Raji (cell line): ENCODE measurements around the gene ENDOV.

Source experiments
- POLR2A ChIP-seq: IDR thresholded peaks from 2 replicates; pipeline ENCODE4 v1.6.1; 2011; ENCODE audit warnings: low read depth, low read length, control low read depth; ENCODE audit not compliant: insufficient read depth

Gene ENDOV

GRCh38 chr17:80423536-80424225 is 8.7 kb downstream of the ENDOV start:
- no peak for TF ChIP-seq POLR2A

GRCh38 chr17:80424261-80424660 is 9.3 kb downstream of the ENDOV start:
- no peak for TF ChIP-seq POLR2A

- TF ChIP-seq POLR2A: no peak
These were observed 10.2 kb downstream of the ENDOV start for GRCh38 chr17:80424878-80425765.

- no peak for TF ChIP-seq POLR2A
These were observed 11.0 kb downstream of the ENDOV start for GRCh38 chr17:80425835-80426426.

GRCh38 chr17:80426671-80427326 is 11.8 kb downstream of the ENDOV start:
- no peak for TF ChIP-seq POLR2A

- no peak for TF ChIP-seq POLR2A
These were observed 12.7 kb downstream of the ENDOV start for GRCh38 chr17:80427366-80428282.

GRCh38 chr17:80428363-80428762 is 13.4 kb downstream of the ENDOV start:
- no peak for TF ChIP-seq POLR2A

- TF ChIP-seq POLR2A: no peak
These were observed 13.8 kb downstream of the ENDOV start for GRCh38 chr17:80428796-80429195.

- no peak for TF ChIP-seq POLR2A
These were observed 14.6 kb downstream of the ENDOV start for GRCh38 chr17:80429356-80430275.

- TF ChIP-seq POLR2A: no peak
These were observed 15.7 kb downstream of the ENDOV start for GRCh38 chr17:80430446-80431245.

GRCh38 chr17:80431246-80432195 is 16.6 kb downstream of the ENDOV start:
- TF ChIP-seq POLR2A: no peak
